Activated naive CD4-positive, alpha-beta T cell treated with anti-CD3 and anti-CD28 coated beads, Interleukin-2, amount 10 ng/mL, durations not matched to agents 7 days and 5 days (primary cell): Measurements from ENCODE around the gene CPNE4.

Experiments
- CTCF ChIA-PET: fragments of 350-600 bp; sonication (Branson Sonifier 250); formaldehyde crosslinking; loops from one replicate; lab custom pipeline; 2021; ENCODE audit warnings: antibody characterized with exemption; lab: Charles Lee
- DNase-seq: peaks from one replicate; pipeline ENCODE4 v3.0.0-alpha.2; 2020
- H3K27ac Mint-ChIP-seq: one replicate; pipeline ENCODE4 v1.8.0; 2021; ENCODE audit warnings: mild to moderate bottlenecking, moderate library complexity, mixed read lengths
- H3K27me3 Mint-ChIP-seq: one replicate; pipeline ENCODE4 v1.8.0; 2021; ENCODE audit warnings: mild to moderate bottlenecking, mixed read lengths
- H3K36me3 Mint-ChIP-seq: one replicate; pipeline ENCODE4 v1.8.0; 2021; ENCODE audit warnings: mixed read lengths
- H3K4me1 Mint-ChIP-seq: one replicate; pipeline ENCODE4 v1.8.0; 2021; ENCODE audit warnings: mixed read lengths
- H3K4me3 Mint-ChIP-seq: one replicate; pipeline ENCODE4 v1.8.0; 2021; ENCODE audit warnings: mild to moderate bottlenecking, moderate library complexity, mixed read lengths
- H3K9me3 Mint-ChIP-seq: one replicate; pipeline ENCODE4 v1.8.0; 2021; ENCODE audit warnings: mixed read lengths

CPNE4 gene

GRCh38 chr3:131762981-131763564 is 271.7 kb downstream of the CPNE4 start:
- CTCF ChIA-PET, result no interaction called here
- H3K27ac Mint-ChIP-seq, result no peak overlapping the region
- no peak for DNase-seq
- H3K4me1 Mint-ChIP-seq, result no peaks in the 10 kb centered on the region
- H3K36me3 Mint-ChIP-seq, result no peaks in the 10 kb centered on the region
- no peaks in the 10 kb centered on the region for H3K9me3 Mint-ChIP-seq
- H3K4me3 Mint-ChIP-seq, result no peak overlapping the region
- H3K27me3 Mint-ChIP-seq, result peaks cover 4% of the 10 kb centered on the region

- no peaks in the 10 kb centered on the region for H3K9me3 Mint-ChIP-seq
- no peaks in the 10 kb centered on the region for H3K36me3 Mint-ChIP-seq
- no peak overlapping the region for H3K4me3 Mint-ChIP-seq
- H3K27ac Mint-ChIP-seq, result no peak overlapping the region
- CTCF ChIA-PET, result no interaction called here
- peaks cover 12% of the 10 kb centered on the region for H3K27me3 Mint-ChIP-seq
- H3K4me1 Mint-ChIP-seq, result no peaks in the 10 kb centered on the region
- no peak for DNase-seq
These were observed 278.4 kb downstream of the CPNE4 start for GRCh38 chr3:131756405-131756804.

- Mint-ChIP-seq H3K4me1 (no peaks in the 10 kb centered on the region), H3K27me3 (peaks cover 12% of the 10 kb centered on the region), H3K27ac (no peak overlapping the region), H3K4me3 (no peak overlapping the region), H3K36me3 (no peaks in the 10 kb centered on the region), H3K9me3 (no peaks in the 10 kb centered on the region)
- no peak for DNase-seq
- CTCF ChIA-PET, result no interaction called here
These were observed 279.4 kb downstream of the CPNE4 start for GRCh38 chr3:131755380-131755779.

DNA sequence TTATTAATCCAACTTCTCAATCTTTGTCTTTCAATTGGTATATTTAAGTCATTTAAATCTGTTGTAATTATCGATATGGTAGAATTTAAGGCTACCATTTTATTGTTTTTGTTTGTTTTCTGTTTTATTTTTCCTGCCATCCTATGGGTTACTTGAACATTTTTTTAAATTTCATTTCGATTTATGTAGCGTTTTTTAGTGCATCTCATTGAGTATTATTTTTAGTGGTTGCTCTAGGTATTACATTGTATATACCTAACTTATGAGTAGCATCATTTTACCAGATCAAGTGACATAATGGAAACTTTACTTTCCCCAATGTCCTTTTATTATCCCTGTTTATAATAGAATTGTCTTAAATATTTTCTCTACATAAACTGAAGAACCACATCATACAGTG is 284.6 kb downstream of the CPNE4 start:
- H3K4me1 Mint-ChIP-seq, result no peaks in the 10 kb centered on the region

GRCh38 chr3:131749826-131750225 is 285.0 kb downstream of the CPNE4 start:
- Mint-ChIP-seq H3K4me1 (no peaks in the 10 kb centered on the region), H3K4me3 (no peak overlapping the region), H3K27ac (no peak overlapping the region), H3K27me3 (peaks cover 8% of the 10 kb centered on the region), H3K9me3 (no peaks in the 10 kb centered on the region), H3K36me3 (no peaks in the 10 kb centered on the region)
- no peak for DNase-seq
- CTCF ChIA-PET, result no interaction called here

More for the DNA sequence above, 284.6 kb downstream of the CPNE4 start:
- Mint-ChIP-seq H3K27ac (no peak overlapping the region), H3K36me3 (no peaks in the 10 kb centered on the region), H3K4me3 (no peak overlapping the region), H3K9me3 (no peaks in the 10 kb centered on the region), H3K27me3 (peaks cover 8% of the 10 kb centered on the region)
- CTCF ChIA-PET, result no interaction called here
- DNase-seq, result no peak

DNA sequence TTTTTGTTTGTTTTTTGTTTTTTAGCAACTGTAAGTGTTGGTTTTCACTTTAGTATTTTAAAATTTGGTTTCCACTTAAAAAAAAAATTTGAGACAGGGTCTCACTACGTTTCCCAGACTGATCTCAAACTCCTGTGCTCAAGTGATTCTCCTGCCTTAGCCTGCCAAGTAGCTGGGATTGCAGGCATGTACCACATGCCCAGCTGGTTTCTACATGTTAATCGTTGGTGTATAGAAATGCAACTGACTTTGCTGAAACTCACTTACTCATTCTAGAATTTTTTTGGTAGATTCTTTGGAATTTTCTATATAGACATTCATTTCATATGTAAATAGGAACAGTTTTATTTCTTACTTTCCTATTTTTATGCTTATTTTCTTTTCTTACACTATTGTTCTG is 287.3 kb downstream of the CPNE4 start:
- no peak overlapping the region for H3K27ac Mint-ChIP-seq
- no peaks in the 10 kb centered on the region for H3K9me3 Mint-ChIP-seq
- H3K36me3 Mint-ChIP-seq, result no peaks in the 10 kb centered on the region
- no peaks in the 10 kb centered on the region for H3K4me1 Mint-ChIP-seq
- no peak for DNase-seq
- CTCF ChIA-PET, result no interaction called here
- no peak overlapping the region for H3K4me3 Mint-ChIP-seq
- peaks cover 8% of the 10 kb centered on the region for H3K27me3 Mint-ChIP-seq

GRCh38 chr3:131744765-131745164 is 290.0 kb downstream of the CPNE4 start:
- no peaks in the 10 kb centered on the region for H3K4me1 Mint-ChIP-seq
- H3K36me3 Mint-ChIP-seq, result no peaks in the 10 kb centered on the region
- no peak overlapping the region for H3K4me3 Mint-ChIP-seq
- H3K27me3 Mint-ChIP-seq, result no peaks in the 10 kb centered on the region
- CTCF ChIA-PET, result no interaction called here
- no peaks in the 10 kb centered on the region for H3K9me3 Mint-ChIP-seq
- no peak overlapping the region for H3K27ac Mint-ChIP-seq
- no peak for DNase-seq

GRCh38 chr3:131743126-131743525 is 291.7 kb downstream of the CPNE4 start:
- Mint-ChIP-seq H3K27me3 (no peaks in the 10 kb centered on the region), H3K4me1 (no peaks in the 10 kb centered on the region), H3K4me3 (no peak overlapping the region), H3K9me3 (no peaks in the 10 kb centered on the region), H3K27ac (no peak overlapping the region), H3K36me3 (no peaks in the 10 kb centered on the region)
- CTCF ChIA-PET, result no interaction called here
- DNase-seq, result no peak

DNA sequence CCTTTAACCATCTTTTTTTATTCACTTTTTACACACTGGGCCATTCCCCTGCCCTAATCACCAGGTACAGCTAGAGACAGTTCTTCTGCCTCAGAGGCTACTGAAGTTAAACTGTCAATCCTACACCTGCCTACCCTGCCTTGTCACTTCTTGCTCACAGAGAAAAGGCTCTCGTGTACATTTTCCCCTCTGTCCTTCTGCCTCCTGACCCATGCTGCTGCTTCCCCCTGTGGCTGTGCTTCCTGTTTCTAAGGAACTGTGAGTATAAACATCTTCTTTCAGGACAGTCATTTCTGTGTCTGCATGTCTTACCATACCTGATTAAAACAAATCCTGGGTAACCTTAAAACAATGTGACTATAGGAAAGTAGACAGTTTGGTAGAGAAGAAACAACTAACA is 295.6 kb downstream of the CPNE4 start:
- CTCF ChIA-PET, result no interaction called here
- Mint-ChIP-seq H3K4me3 (no peak overlapping the region), H3K9me3 (no peaks in the 10 kb centered on the region), H3K36me3 (no peaks in the 10 kb centered on the region), H3K27ac (no peak overlapping the region), H3K27me3 (no peaks in the 10 kb centered on the region), H3K4me1 (no peaks in the 10 kb centered on the region)
- no peak for DNase-seq

GRCh38 chr3:131738095-131738494 is 296.7 kb downstream of the CPNE4 start:
- Mint-ChIP-seq H3K4me1 (no peaks in the 10 kb centered on the region), H3K9me3 (no peaks in the 10 kb centered on the region), H3K4me3 (no peak overlapping the region), H3K36me3 (no peaks in the 10 kb centered on the region), H3K27ac (no peak overlapping the region), H3K27me3 (no peaks in the 10 kb centered on the region)
- CTCF ChIA-PET, result no interaction called here
- no peak for DNase-seq

GRCh38 chr3:131735544-131735943 is 299.3 kb downstream of the CPNE4 start:
- DNase-seq, result no peak
- Mint-ChIP-seq H3K4me3 (no peak overlapping the region), H3K4me1 (no peaks in the 10 kb centered on the region), H3K27ac (no peak overlapping the region), H3K36me3 (no peaks in the 10 kb centered on the region), H3K9me3 (no peaks in the 10 kb centered on the region), H3K27me3 (peaks cover 6% of the 10 kb centered on the region)
- CTCF ChIA-PET, result interaction anchor here (1.0 kb wide), 1 partner anchor 13 kb away, joined by 3 read pairs; no protein-coding TSS in a partner anchor

GRCh38 chr3:131735116-131735515 is 299.7 kb downstream of the CPNE4 start:
- DNase-seq, result no peak
- CTCF ChIA-PET, result interaction anchor here (1.0 kb wide), 1 partner anchor 12 kb away, joined by 3 read pairs; no protein-coding TSS in a partner anchor
- Mint-ChIP-seq H3K9me3 (no peaks in the 10 kb centered on the region), H3K4me3 (no peak overlapping the region), H3K27me3 (peaks cover 6% of the 10 kb centered on the region), H3K27ac (no peak overlapping the region), H3K36me3 (no peaks in the 10 kb centered on the region), H3K4me1 (no peaks in the 10 kb centered on the region)

- H3K36me3 Mint-ChIP-seq, result no peaks in the 10 kb centered on the region
- H3K27me3 Mint-ChIP-seq, result peaks cover 6% of the 10 kb centered on the region
- no peak overlapping the region for H3K4me3 Mint-ChIP-seq
- CTCF ChIA-PET, result no interaction called here
- no peaks in the 10 kb centered on the region for H3K4me1 Mint-ChIP-seq
- no peaks in the 10 kb centered on the region for H3K9me3 Mint-ChIP-seq
- DNase-seq, result no peak
- no peak overlapping the region for H3K27ac Mint-ChIP-seq
These were observed 301.6 kb downstream of the CPNE4 start for GRCh38 chr3:131733086-131733841.

DNA sequence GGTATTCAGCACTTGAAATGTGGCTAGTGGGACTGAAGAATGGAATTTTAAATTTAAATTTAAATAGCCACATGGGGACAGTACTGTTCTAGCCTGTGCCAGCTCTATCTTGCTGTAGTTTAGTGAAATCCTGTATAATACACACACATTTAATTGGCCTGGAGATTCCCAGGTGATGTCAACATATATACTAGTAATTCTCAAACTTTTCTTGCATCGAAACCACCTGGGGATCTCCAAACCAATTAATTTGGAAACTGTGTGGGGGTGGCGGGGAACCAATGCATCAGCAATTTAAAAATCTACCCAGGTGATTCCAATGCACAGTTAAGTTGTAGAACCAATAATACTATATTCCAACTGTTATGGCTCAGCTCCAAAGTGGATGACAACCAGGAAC is 303.1 kb downstream of the CPNE4 start:
- Mint-ChIP-seq H3K36me3 (no peaks in the 10 kb centered on the region), H3K4me3 (no peak overlapping the region), H3K27ac (no peak overlapping the region), H3K27me3 (peaks cover 6% of the 10 kb centered on the region), H3K9me3 (no peaks in the 10 kb centered on the region), H3K4me1 (no peaks in the 10 kb centered on the region)
- CTCF ChIA-PET, result no interaction called here
- no peak for DNase-seq

DNA sequence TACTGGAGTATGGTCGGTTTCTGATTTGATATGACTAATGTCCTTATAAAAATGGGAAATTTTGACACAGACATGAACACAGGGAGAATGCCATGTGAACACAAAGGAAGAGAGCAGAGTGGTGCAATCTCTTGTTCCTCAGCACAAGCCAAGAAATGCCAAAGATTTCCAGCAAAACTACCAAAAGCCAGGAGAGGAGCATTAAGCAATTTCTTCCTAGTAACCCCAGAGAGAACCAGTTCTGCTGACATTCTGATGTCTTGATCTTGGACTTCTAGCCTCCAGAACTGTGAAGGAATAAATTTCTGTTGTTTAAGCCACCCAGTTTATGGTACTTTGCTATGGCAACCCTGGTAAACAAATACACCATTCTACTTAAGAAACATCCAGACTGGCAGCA is 304.2 kb downstream of the CPNE4 start:
- no peaks in the 10 kb centered on the region for H3K9me3 Mint-ChIP-seq
- DNase-seq, result no peak
- peaks cover 6% of the 10 kb centered on the region for H3K27me3 Mint-ChIP-seq
- H3K36me3 Mint-ChIP-seq, result no peaks in the 10 kb centered on the region
- CTCF ChIA-PET, result no interaction called here
- no peaks in the 10 kb centered on the region for H3K4me1 Mint-ChIP-seq
- no peak overlapping the region for H3K27ac Mint-ChIP-seq
- no peak overlapping the region for H3K4me3 Mint-ChIP-seq
